Endothelial cell of umbilical vein (primary cell): ENCODE results near the gene NEB.

Experiments
- POLR2A ChIP-seq: IDR thresholded peaks from 2 replicates; pipeline ENCODE4 v1.6.1; 2012; ENCODE audit warnings: low read depth, mild to moderate bottlenecking, control low read depth, low read length
- TF ChIP-seq, protein P1 (sequence below), 2 donors: IDR thresholded peaks; 1 replicate in 1 of 2; 2 replicates in 1 of 2; pipeline ENCODE4 v1.5.1; 2011; ENCODE audit warnings: low read length in 2 of 2, mild to moderate bottlenecking in 2 of 2, moderate library complexity in 2 of 2, control low read depth in 1 of 2, inconsistent platforms in 1 of 2, low read depth in 1 of 2; ENCODE audit not compliant: insufficient read depth in 1 of 2; ENCODE audit errors: extremely low read depth in 1 of 2

DNA sequence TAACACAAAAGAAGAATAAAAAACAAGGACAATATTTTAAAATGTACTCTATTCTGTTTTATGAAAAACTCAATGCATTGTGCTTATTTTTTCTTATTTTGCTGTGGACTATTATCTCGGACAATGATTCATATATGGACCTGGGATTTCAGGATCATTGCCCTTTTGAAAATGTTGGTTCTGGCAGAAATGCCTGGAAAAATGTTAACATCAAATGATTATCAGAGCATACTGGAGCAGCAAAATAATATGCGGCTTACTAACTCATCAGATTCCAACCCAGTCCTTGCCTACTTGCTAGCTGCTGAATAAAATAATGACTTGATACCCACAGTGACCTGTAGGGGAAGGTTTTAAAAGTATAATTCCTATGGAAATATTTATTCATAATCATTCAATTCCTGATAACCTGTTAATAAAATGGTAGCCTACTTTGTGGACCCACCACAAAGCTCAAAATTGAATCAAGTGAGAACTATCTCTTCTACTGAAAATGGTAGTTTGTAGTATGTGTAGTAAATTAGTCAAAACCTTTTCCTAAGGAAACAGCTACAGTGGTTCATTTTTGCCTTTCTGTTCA, 117.4 kb downstream of the NEB start:
- no peak for TF ChIP-seq POLR2A
- TF ChIP-seq, protein P1, sequence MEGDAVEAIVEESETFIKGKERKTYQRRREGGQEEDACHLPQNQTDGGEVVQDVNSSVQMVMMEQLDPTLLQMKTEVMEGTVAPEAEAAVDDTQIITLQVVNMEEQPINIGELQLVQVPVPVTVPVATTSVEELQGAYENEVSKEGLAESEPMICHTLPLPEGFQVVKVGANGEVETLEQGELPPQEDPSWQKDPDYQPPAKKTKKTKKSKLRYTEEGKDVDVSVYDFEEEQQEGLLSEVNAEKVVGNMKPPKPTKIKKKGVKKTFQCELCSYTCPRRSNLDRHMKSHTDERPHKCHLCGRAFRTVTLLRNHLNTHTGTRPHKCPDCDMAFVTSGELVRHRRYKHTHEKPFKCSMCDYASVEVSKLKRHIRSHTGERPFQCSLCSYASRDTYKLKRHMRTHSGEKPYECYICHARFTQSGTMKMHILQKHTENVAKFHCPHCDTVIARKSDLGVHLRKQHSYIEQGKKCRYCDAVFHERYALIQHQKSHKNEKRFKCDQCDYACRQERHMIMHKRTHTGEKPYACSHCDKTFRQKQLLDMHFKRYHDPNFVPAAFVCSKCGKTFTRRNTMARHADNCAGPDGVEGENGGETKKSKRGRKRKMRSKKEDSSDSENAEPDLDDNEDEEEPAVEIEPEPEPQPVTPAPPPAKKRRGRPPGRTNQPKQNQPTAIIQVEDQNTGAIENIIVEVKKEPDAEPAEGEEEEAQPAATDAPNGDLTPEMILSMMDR (IDR thresholded peaks at IDR 0.05; ENCODE audit: extremely low read depth in 1 of 2, insufficient read depth in 1 of 2, low read depth in 1 of 2, low read length in 2 of 2), result no peak
